IPS DF 6.9 (cell line): ENCODE measurements around the gene ZBTB9.
"Not testable (repeated sequence)": the region's sequence is repeated elsewhere in the genome, so short reads cannot be mapped to it uniquely, and the experiment has no call there.

Source experiments
- DNase-seq: peaks from one replicate; pipeline ENCODE4 v3.0.0-alpha.2; 2013; ENCODE audit warnings: low read depth, low spot score
- H3K27ac ChIP-seq: one replicate; pipeline ENCODE4 v1.5.1; 2013; ENCODE audit warnings: low read length, control low read depth
- H3K27me3 ChIP-seq: 2 replicates; pipeline ENCODE4 v1.6.1; 2013; ENCODE audit warnings: mild to moderate bottlenecking, low read length; ENCODE audit not compliant: control insufficient read depth, insufficient read depth
- H3K36me3 ChIP-seq: 2 replicates; pipeline ENCODE4 v1.6.1; 2013; ENCODE audit warnings: low read length; ENCODE audit not compliant: control insufficient read depth, insufficient read depth
- H3K4me1 ChIP-seq: 2 replicates; pipeline ENCODE4 v1.6.1; 2013; ENCODE audit warnings: low read length; ENCODE audit not compliant: control insufficient read depth, insufficient read depth
- H3K4me3 ChIP-seq: 2 replicates; pipeline ENCODE4 v1.5.1; 2013; ENCODE audit warnings: mild to moderate bottlenecking, low read length
- H3K9me3 ChIP-seq: 2 replicates; pipeline ENCODE4 v1.6.1; 2013; ENCODE audit warnings: low read length, inconsistent platforms; ENCODE audit not compliant: control insufficient read depth, insufficient read depth
- WGBS: extraction: QIAGEN DNeasy Blood & Tissue Kit; methylation state at CpG from one replicate; pipeline ENCODE4 v1.1.7; 2013; ENCODE audit warnings: mixed read lengths, missing lambda C conversion rate; ENCODE audit not compliant: insufficient read length, insufficient coverage; 5-methylcytosine and 5-hydroxymethylcytosine counted together

ZBTB9 gene

DNA sequence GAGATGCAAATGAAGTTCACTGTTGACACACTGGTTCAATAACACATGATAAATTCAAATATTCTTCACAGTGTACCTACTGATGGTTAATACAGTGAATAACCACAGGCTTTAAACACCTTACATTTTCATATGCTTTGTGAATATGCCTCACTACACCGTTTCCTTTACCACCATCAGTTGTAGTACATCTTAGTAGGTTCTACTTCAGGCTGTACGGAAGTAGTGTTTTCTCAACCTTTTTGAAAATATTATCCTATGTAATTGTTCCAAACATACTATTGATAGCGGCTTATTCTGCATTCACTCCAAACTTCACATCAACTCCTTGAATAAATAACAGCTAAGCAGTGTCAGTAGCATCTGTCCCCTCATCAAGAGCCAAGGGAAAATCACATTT, 15.3 kb downstream of the ZBTB9 start:
- WGBS: no CpG with 5 or more reads among the region's 3 CpGs
- DNase-seq: no peak
- H3K4me1 ChIP-seq: no peaks in the 10 kb centered on the region
- no peaks in the 10 kb centered on the region for H3K9me3 ChIP-seq
- H3K4me3 ChIP-seq: no peak overlapping the region
- H3K36me3 ChIP-seq: no peaks in the 10 kb centered on the region
- H3K27me3 ChIP-seq: no peaks in the 10 kb centered on the region
- no peak overlapping the region for H3K27ac ChIP-seq

DNA sequence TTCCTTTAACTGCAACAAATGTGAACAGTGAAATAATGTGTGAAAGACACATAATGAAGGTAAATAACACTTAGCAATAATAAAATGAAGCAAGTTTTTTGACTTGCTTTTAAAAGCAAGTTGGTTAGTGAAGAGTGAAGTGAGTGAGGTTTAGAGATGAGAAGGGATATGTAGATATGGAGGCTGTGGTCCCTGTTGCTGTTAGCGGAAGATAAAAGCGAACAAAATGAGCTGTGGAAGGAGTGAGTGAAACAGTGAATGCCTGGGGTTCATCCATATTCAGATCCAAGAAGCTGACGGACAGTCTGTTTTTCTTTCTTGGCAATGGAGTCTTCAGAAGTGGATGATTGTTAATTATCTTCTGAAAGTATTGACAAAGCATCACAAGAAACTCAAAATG, 23.5 kb downstream of the ZBTB9 start:
- no peaks in the 10 kb centered on the region for H3K36me3 ChIP-seq
- H3K4me1 ChIP-seq: no peaks in the 10 kb centered on the region
- H3K4me3 ChIP-seq: no peak overlapping the region
- WGBS: no CpG with 5 or more reads among the region's 3 CpGs
- no peak for DNase-seq
- no peaks in the 10 kb centered on the region for H3K9me3 ChIP-seq
- H3K27ac ChIP-seq: no peak overlapping the region
- H3K27me3 ChIP-seq: no peaks in the 10 kb centered on the region

DNA sequence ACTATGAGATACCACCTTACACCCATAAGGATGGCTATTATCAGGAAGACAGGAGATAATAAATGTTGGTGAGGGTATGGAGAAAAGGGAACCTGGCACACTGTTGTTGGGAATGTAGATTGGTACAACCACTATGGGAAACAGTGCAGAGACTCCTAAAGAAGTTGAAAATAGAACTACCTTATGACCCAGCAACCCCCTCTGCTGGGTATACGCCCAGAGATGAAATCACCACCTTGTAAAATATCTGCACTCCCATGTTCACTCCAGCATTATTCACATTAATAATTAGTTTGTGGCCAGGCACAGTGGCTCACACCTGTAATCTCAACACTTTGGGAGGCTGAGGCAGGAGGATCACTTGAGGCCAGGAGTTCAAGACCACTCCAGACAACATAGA, 26.8 kb downstream of the ZBTB9 start:
- H3K27ac ChIP-seq: no peak overlapping the region
- no CpG with 5 or more reads among the region's 1 CpG for WGBS
- H3K4me1 ChIP-seq: no peaks in the 10 kb centered on the region
- no peak for DNase-seq
- no peaks in the 10 kb centered on the region for H3K9me3 ChIP-seq
- no peak overlapping the region for H3K4me3 ChIP-seq
- H3K27me3 ChIP-seq: no peaks in the 10 kb centered on the region
- no peaks in the 10 kb centered on the region for H3K36me3 ChIP-seq

DNA sequence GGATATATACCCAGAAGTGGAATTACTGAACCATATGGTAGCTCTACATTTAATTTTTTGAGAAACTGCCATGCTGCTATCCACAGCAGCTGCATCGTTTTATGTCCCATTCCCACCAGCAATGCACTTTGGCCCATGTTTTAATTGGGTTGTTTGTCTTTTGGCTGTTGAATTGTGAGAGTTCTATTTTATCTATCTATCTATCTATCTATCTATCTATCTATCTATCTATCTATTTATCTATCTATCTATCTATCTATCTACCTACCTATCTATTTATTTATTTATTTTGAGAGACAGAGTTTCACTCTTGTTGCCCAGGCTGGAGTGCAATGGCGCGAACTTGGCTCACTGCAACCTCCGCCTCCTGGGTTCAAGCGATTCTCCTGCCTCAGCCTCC, 28.2 kb downstream of the ZBTB9 start:
- not testable (repeated sequence) for H3K4me3 ChIP-seq, H3K9me3 ChIP-seq, H3K4me1 ChIP-seq, H3K27ac ChIP-seq, H3K27me3 ChIP-seq, H3K36me3 ChIP-seq, DNase-seq
- no CpG with 5 or more reads among the region's 5 CpGs for WGBS

DNA sequence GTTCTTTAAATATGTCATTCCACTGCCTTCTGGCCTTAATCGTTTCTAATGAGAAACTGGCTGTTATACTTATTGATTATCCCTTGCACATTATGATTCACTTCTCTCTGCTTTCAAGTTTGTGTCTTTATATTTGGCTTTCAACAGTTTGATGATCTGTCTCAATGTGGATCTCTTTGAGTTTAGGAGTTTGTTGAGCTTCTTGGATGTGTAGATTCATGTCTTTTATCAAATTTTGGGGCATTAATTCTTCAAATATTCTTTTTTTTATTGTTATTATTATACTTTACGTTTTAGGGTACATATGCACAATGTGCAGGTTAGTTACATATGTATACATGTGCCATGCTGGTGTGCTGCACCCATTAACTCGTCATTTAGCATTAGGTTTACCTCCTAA, 29.3 kb downstream of the ZBTB9 start:
- no CpG with 5 or more reads among the region's 3 CpGs for WGBS
- H3K4me3 ChIP-seq: no peak overlapping the region
- H3K36me3 ChIP-seq: no peaks in the 10 kb centered on the region
- H3K27me3 ChIP-seq: no peaks in the 10 kb centered on the region
- no peak overlapping the region for H3K27ac ChIP-seq
- no peaks in the 10 kb centered on the region for H3K4me1 ChIP-seq
- H3K9me3 ChIP-seq: no peaks in the 10 kb centered on the region
- DNase-seq: no peak

DNA sequence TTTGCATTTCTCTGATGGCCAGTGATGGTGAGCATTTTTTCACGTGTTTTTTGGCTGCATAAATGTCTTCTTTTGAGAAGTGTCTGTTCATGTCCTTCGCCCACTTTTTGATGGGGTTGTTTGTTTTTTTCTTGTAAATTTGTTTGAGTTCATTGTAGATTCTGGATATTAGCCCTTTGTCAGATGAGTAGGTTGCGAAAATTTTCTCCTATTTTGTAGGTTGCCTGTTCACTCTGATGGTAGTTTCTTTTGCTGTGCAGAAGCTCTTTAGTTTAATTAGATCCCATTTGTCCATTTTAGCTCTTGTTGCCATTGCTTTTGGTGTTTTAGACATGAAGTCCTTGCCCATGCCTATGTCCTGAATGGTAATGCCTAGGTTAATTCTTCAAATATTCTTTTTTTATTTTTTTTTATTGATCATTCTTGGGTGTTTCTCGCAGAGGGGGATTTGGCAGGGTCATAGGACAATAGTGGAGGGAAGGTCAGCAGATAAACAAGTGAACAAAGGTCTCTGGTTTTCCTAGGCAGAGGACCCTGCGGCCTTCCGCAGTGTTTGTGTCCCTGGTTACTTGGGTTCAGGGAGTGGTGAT, 30.4 kb downstream of the ZBTB9 start:
- not testable (repeated sequence) for H3K27me3 ChIP-seq, H3K27ac ChIP-seq, H3K36me3 ChIP-seq, H3K4me1 ChIP-seq, H3K9me3 ChIP-seq, DNase-seq, H3K4me3 ChIP-seq
- WGBS: no CpG with 5 or more reads among the region's 6 CpGs

DNA sequence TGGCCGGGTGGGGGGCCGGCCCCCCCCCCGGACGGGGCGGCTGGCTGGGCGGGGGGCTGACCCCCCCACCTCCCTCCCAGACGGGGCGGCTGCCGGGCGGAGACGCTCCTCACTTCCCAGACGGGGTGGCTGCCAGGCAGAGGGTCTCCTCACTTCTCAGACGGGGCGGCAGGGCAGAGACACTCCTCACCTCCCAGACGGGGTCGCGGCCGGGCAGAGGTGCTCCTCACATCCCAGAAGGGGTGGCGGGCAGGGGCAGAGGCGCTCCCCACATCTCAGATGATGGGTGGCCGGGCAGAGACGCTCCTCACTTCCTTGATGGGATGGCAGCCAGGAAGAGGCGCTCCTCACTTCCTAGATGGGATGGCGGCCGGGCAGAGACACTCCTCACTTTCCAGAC, 31.3 kb downstream of the ZBTB9 start:
- not testable (repeated sequence) for H3K4me3 ChIP-seq, H3K4me1 ChIP-seq, H3K9me3 ChIP-seq, DNase-seq, H3K27ac ChIP-seq, H3K27me3 ChIP-seq, H3K36me3 ChIP-seq
- no CpG with 5 or more reads among the region's 25 CpGs for WGBS

DNA sequence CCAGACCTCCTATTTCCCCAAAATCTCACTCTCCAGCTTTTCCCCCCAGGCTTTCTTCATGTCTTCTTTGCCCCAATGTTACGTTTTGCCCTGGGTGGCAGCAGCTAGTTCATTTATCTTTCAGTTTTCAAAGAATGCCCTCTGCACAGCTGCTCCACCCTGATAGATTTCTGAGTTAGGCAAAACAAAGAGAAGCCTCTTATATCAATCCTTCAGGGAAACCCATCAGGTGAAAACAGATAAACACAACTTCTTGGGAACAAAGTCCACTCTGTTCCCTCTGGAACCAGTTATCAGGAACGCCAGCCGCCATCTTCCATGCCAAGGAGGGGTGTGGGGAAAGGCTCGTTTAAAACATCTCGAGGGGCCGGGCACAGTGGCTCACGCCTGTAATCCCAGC, 34.0 kb downstream of the ZBTB9 start:
- Histone ChIP-seq H3K27ac (no peak overlapping the region), H3K36me3 (no peaks in the 10 kb centered on the region), H3K4me3 (no peak overlapping the region), H3K4me1 (no peaks in the 10 kb centered on the region), H3K27me3 (no peaks in the 10 kb centered on the region), H3K9me3 (no peaks in the 10 kb centered on the region)
- DNase-seq: no peak
- no CpG with 5 or more reads among the region's 7 CpGs for WGBS

DNA sequence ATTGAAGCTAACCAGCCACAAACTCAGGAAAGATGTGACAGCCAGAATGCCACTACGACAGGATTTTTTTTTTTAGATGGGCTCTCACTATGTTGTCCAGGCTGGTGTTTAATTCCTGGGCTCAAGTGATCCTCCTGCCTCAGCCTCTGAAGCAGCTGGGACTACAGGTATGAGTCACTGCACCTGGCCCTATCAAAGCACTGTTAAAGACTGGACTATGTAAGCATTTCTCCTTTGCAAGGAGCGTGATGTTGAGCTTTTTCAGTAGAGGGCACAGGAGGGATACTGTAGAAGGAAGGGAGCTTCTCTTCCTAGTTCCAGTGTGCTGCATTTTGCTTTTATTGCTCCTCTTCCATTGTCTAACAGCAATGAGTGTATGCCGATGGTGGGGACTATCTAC, 35.8 kb downstream of the ZBTB9 start:
- Histone ChIP-seq H3K4me1 (no peaks in the 10 kb centered on the region), H3K4me3 (no peak overlapping the region), H3K27ac (no peak overlapping the region), H3K9me3 (no peaks in the 10 kb centered on the region), H3K27me3 (no peaks in the 10 kb centered on the region), H3K36me3 (no peaks in the 10 kb centered on the region)
- no CpG with 5 or more reads among the region's 3 CpGs for WGBS
- no peak for DNase-seq

DNA sequence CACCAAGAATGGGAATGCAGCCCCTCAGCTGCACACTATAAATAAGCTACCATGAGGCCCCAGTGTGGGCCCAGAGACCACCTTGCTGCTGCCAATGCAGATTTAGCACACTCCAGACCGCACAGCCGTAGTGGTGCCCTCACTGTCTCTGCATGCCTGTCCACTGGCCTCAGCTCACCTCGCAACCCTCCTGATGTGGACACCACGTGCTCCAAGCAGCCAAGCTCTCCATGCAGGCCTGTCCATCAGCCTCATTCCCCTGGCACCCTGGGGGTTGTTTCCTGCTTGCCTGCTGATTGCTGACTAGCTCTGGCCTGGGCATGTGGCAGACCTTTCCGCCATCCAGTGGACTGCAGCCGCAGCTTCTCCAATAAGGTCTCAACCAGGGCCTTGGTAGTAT, 36.2 kb downstream of the ZBTB9 start:
- Histone ChIP-seq H3K9me3 (no peaks in the 10 kb centered on the region), H3K27ac (no peak overlapping the region), H3K36me3 (no peaks in the 10 kb centered on the region), H3K27me3 (no peaks in the 10 kb centered on the region), H3K4me1 (no peaks in the 10 kb centered on the region), H3K4me3 (no peak overlapping the region)
- no CpG with 5 or more reads among the region's 6 CpGs for WGBS
- DNase-seq: no peak

DNA sequence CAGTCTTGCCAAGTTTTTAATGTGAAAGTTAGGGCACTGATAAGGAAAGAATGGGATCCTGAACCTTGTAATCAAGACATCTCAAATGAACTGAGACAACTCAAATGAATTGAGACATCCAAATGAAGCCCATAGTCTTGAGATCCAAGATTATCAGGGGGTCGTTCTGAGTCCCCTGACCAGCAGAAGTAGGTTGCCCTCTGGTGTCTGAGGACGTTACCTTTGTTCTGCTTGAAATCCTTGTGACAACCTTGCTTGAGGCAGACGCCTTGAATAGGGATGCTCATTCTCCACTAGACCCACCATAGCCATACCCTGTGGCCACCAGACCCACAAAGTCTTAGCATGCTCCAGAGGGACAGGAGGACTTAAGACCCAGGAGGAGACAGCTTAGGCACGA, 37.7 kb downstream of the ZBTB9 start:
- Histone ChIP-seq H3K27ac (no peak overlapping the region), H3K27me3 (no peaks in the 10 kb centered on the region), H3K4me3 (no peak overlapping the region), H3K4me1 (no peaks in the 10 kb centered on the region), H3K36me3 (no peaks in the 10 kb centered on the region), H3K9me3 (no peaks in the 10 kb centered on the region)
- no CpG with 5 or more reads among the region's 4 CpGs for WGBS
- no peak for DNase-seq
